ENCODE data around the gene AVEN.

AVEN gene

GRCh38 chr15:33857726-33858125 lies 181.3 kb downstream of the AVEN start:
- no peaks in the 10 kb centered on the region for H3K79me2 ChIP-seq (ENCODE audit: insufficient read depth, low read length)
- no peaks in the 10 kb centered on the region for H3F3A ChIP-seq (ENCODE audit: insufficient read depth, low read length)
- no peak overlapping the region for H3K4me2 ChIP-seq (ENCODE audit: low read length)
- H3K9me2 ChIP-seq (ENCODE audit: low read depth, low read length): no peaks in the 10 kb centered on the region
- H3K9me3 ChIP-seq (ENCODE audit: low read length): no peaks in the 10 kb centered on the region
- H3K9ac ChIP-seq (ENCODE audit: low read length): no peak overlapping the region
- H2AFZ ChIP-seq (ENCODE audit: low read length): no peak overlapping the region
- H3K36me3 ChIP-seq (ENCODE audit: insufficient read depth, low read length): no peaks in the 10 kb centered on the region
- no peak overlapping the region for H3K27ac ChIP-seq (ENCODE audit: low read depth, low read length, poor library complexity, severe bottlenecking)
- H3K27me3 ChIP-seq (ENCODE audit: insufficient read depth, low read length): no peaks in the 10 kb centered on the region
- no peaks in the 10 kb centered on the region for H3K4me1 ChIP-seq (ENCODE audit: insufficient read depth, low read length, severe bottlenecking)
- no peaks in the 10 kb centered on the region for H4K20me1 ChIP-seq (ENCODE audit: insufficient read depth, low read length)
- no peak overlapping the region for H3K4me3 ChIP-seq (ENCODE audit: low read depth, low read length, poor library complexity, severe bottlenecking)
- TF ChIP-seq CTCF (IDR thresholded peaks at IDR 0.05; ENCODE audit: low read length) (no peak), EZH2 (IDR thresholded peaks at IDR 0.05; ENCODE audit: borderline replicate concordance, low read length) (no peak)

- H3K4me2 ChIP-seq (ENCODE audit: low read length): no peak overlapping the region
- H3K9me2 ChIP-seq (ENCODE audit: low read depth, low read length): no peaks in the 10 kb centered on the region
- H3K79me2 ChIP-seq (ENCODE audit: insufficient read depth, low read length): no peaks in the 10 kb centered on the region
- no peak overlapping the region for H3K4me3 ChIP-seq (ENCODE audit: low read depth, low read length, poor library complexity, severe bottlenecking)
- no peak overlapping the region for H3K27ac ChIP-seq (ENCODE audit: low read depth, low read length, poor library complexity, severe bottlenecking)
- H3K9ac ChIP-seq (ENCODE audit: low read length): no peak overlapping the region
- no peaks in the 10 kb centered on the region for H3K27me3 ChIP-seq (ENCODE audit: insufficient read depth, low read length)
- H3F3A ChIP-seq (ENCODE audit: insufficient read depth, low read length): no peaks in the 10 kb centered on the region
- H2AFZ ChIP-seq (ENCODE audit: low read length): no peak overlapping the region
- TF ChIP-seq EZH2 (IDR thresholded peaks at IDR 0.05; ENCODE audit: borderline replicate concordance, low read length) (no peak), CTCF (IDR thresholded peaks at IDR 0.05; ENCODE audit: low read length) (no peak)
- H4K20me1 ChIP-seq (ENCODE audit: insufficient read depth, low read length): no peaks in the 10 kb centered on the region
- H3K36me3 ChIP-seq (ENCODE audit: insufficient read depth, low read length): no peaks in the 10 kb centered on the region
- H3K4me1 ChIP-seq (ENCODE audit: insufficient read depth, low read length, severe bottlenecking): no peaks in the 10 kb centered on the region
- H3K9me3 ChIP-seq (ENCODE audit: low read length): no peaks in the 10 kb centered on the region
Measured at GRCh38 chr15:33852570-33852969, 186.4 kb downstream of the AVEN start.

- TF ChIP-seq CTCF (IDR thresholded peaks at IDR 0.05; ENCODE audit: low read length) (no peak), EZH2 (IDR thresholded peaks at IDR 0.05; ENCODE audit: borderline replicate concordance, low read length) (no peak)
- no peaks in the 10 kb centered on the region for H3K4me1 ChIP-seq (ENCODE audit: insufficient read depth, low read length, severe bottlenecking)
- no peaks in the 10 kb centered on the region for H3F3A ChIP-seq (ENCODE audit: insufficient read depth, low read length)
- no peaks in the 10 kb centered on the region for H3K36me3 ChIP-seq (ENCODE audit: insufficient read depth, low read length)
- H2AFZ ChIP-seq (ENCODE audit: low read length): no peak overlapping the region
- no peak overlapping the region for H3K4me3 ChIP-seq (ENCODE audit: low read depth, low read length, poor library complexity, severe bottlenecking)
- H3K9me2 ChIP-seq (ENCODE audit: low read depth, low read length): no peaks in the 10 kb centered on the region
- no peaks in the 10 kb centered on the region for H4K20me1 ChIP-seq (ENCODE audit: insufficient read depth, low read length)
- H3K27ac ChIP-seq (ENCODE audit: low read depth, low read length, poor library complexity, severe bottlenecking): no peak overlapping the region
- no peaks in the 10 kb centered on the region for H3K79me2 ChIP-seq (ENCODE audit: insufficient read depth, low read length)
- H3K27me3 ChIP-seq (ENCODE audit: insufficient read depth, low read length): no peaks in the 10 kb centered on the region
- no peaks in the 10 kb centered on the region for H3K9me3 ChIP-seq (ENCODE audit: low read length)
- no peak overlapping the region for H3K4me2 ChIP-seq (ENCODE audit: low read length)
- no peak overlapping the region for H3K9ac ChIP-seq (ENCODE audit: low read length)
Measured at GRCh38 chr15:33852094-33852493, 186.9 kb downstream of the AVEN start.

Measured in OCI-LY1 (cell line).